CD8-positive, alpha-beta memory T cell (primary cell): ENCODE data around the gene CAMK1D. TPM values are rescaled to one million over a fixed set of nuclear protein-coding genes. Genes with fewer than 3 reads are reported as not detected.

Experiments
- CTCF ChIA-PET: fragments of 350-600 bp; sonication (Branson Sonifier 250); formaldehyde crosslinking; loops from one replicate; lab custom pipeline; 2021; ENCODE audit warnings: antibody characterized with exemption; lab: Charles Lee
- POLR2A ChIA-PET: fragments of 350-600 bp; sonication (Branson Sonifier 250); formaldehyde crosslinking; loops from one replicate; lab custom pipeline; 2021; ENCODE audit warnings: antibody characterized with exemption; lab: Charles Lee
- DNase-seq, 5 donors: peaks; one replicate each; pipeline versions ENCODE4 v3.0.0 to v3.0.0-alpha.2; 2020 to 2022; ENCODE audit warnings: mixed read lengths in 1 of 5
- H3K27ac ChIP-seq: one replicate; pipeline ENCODE4 v1.7.0; 2013; ENCODE audit warnings: low read depth, mild to moderate bottlenecking, low read length, moderate library complexity
- H3K27me3 ChIP-seq: 2 replicates; pipeline ENCODE4 v1.7.0; 2013; ENCODE audit warnings: low read length, mild to moderate bottlenecking; ENCODE audit not compliant: insufficient read depth, poor library complexity, severe bottlenecking
- H3K36me3 ChIP-seq: 2 replicates; pipeline ENCODE4 v1.7.0; 2013; ENCODE audit warnings: mild to moderate bottlenecking, low read length, moderate library complexity; ENCODE audit not compliant: insufficient read depth
- H3K4me1 ChIP-seq: 2 replicates; pipeline ENCODE4 v1.7.0; 2013; ENCODE audit warnings: mild to moderate bottlenecking, low read length, moderate library complexity; ENCODE audit not compliant: insufficient read depth
- H3K4me3 ChIP-seq: 2 replicates; pipeline ENCODE4 v1.7.0; 2013; ENCODE audit warnings: mild to moderate bottlenecking, low read length
- H3K9me3 ChIP-seq: 2 replicates; pipeline ENCODE4 v1.7.0; 2013; ENCODE audit warnings: mild to moderate bottlenecking, low read length
- H3K27ac Mint-ChIP-seq, 8 donors: one replicate each; pipeline ENCODE4 v1.8.0; 2020 to 2021; ENCODE audit warnings: mixed read lengths in 8 of 8, mild to moderate bottlenecking in 6 of 8, inconsistent platforms in 3 of 8, moderate library complexity in 3 of 8
- H3K27me3 Mint-ChIP-seq, 2 donors: one replicate each; pipeline ENCODE4 v1.8.0; 2020 to 2021; ENCODE audit warnings: mixed read lengths in 2 of 2, mild to moderate bottlenecking in 1 of 2, moderate library complexity in 1 of 2
- H3K36me3 Mint-ChIP-seq, 3 donors: one replicate each; pipeline ENCODE4 v1.8.0; 2020 to 2021; ENCODE audit warnings: mixed read lengths in 3 of 3, inconsistent platforms in 1 of 3, mild to moderate bottlenecking in 1 of 3
- H3K4me1 Mint-ChIP-seq, 3 donors: one replicate each; pipeline ENCODE4 v1.8.0; 2020 to 2021; ENCODE audit warnings: mixed read lengths in 3 of 3, inconsistent platforms in 1 of 3, mild to moderate bottlenecking in 1 of 3
- H3K4me3 Mint-ChIP-seq, 7 donors: one replicate each; pipeline ENCODE4 v1.8.0; 2020 to 2021; ENCODE audit warnings: mixed read lengths in 7 of 7, mild to moderate bottlenecking in 6 of 7, moderate library complexity in 4 of 7, inconsistent platforms in 2 of 7
- H3K9me3 Mint-ChIP-seq, 5 donors: one replicate each; pipeline ENCODE4 v1.8.0; 2020 to 2022; ENCODE audit warnings: mixed read lengths in 5 of 5, mild to moderate bottlenecking in 3 of 5, moderate library complexity in 2 of 5, inconsistent platforms in 1 of 5
- polyA plus RNA-seq: library from polyadenylated mRNA; unstranded; fragments of 300-500 nt; fragmentation: Illumina TruSeq; gene quantifications from one replicate; pipeline ENCODE4 v1.2.3, GENCODE V29; 2021
- total RNA-seq, 2 experiments: library from RNA; stranded (reverse); gene quantifications; one replicate each; pipeline ENCODE4 v1.2.3, GENCODE V29; 2021

The CAMK1D gene
- total and polyA plus RNA-seq, 3 experiments from 2014 or later: 8.9 to 15.1 (median 10.0) TPM

- no peaks in the 10 kb centered on the region for H3K9me3 ChIP-seq
- ChIA-PET POLR2A (no interaction called here), CTCF (interaction anchor here (0.6 to 1.0 kb wide), 2 partner anchors 9 to 11 kb away, joined by 3 read pairs; no protein-coding TSS in a partner anchor)
- no peaks in the 10 kb centered on the region for H3K27me3 Mint-ChIP-seq
- H3K27ac Mint-ChIP-seq: peak overlapping the region in 2 of 8 donors; percentile 47 to 51
- no peak overlapping the region for H3K27ac ChIP-seq
- no peaks in the 10 kb centered on the region for H3K36me3 ChIP-seq
- H3K4me1 Mint-ChIP-seq: peaks cover 4 to 5% (median 5%) of the 10 kb centered on the region in 3 donors
- no peak overlapping the region for H3K4me3 Mint-ChIP-seq
- H3K4me3 ChIP-seq: no peak overlapping the region
- H3K27me3 ChIP-seq: no peaks in the 10 kb centered on the region
- H3K4me1 ChIP-seq: no peaks in the 10 kb centered on the region
- no peak for DNase-seq
- peaks cover 0 to 4% (median 2%) of the 10 kb centered on the region in 3 donors for H3K36me3 Mint-ChIP-seq
- H3K9me3 Mint-ChIP-seq: no peaks in the 10 kb centered on the region
These were observed 350.6 kb downstream of the CAMK1D start for GRCh38 chr10:12699781-12700556.

GRCh38 chr10:12700557-12700874 is 351.2 kb downstream of the CAMK1D start:
- Histone ChIP-seq H3K36me3 (no peaks in the 10 kb centered on the region), H3K9me3 (no peaks in the 10 kb centered on the region), H3K4me1 (no peaks in the 10 kb centered on the region), H3K27ac (no peak overlapping the region), H3K27me3 (no peaks in the 10 kb centered on the region), H3K4me3 (no peak overlapping the region)
- no peak overlapping the region for H3K4me3 Mint-ChIP-seq
- no peak overlapping the region for H3K27ac Mint-ChIP-seq
- H3K4me1 Mint-ChIP-seq: peaks cover 4 to 5% (median 5%) of the 10 kb centered on the region in 3 donors
- ChIA-PET POLR2A (no interaction called here), CTCF (interaction anchor here (0.6 to 1.0 kb wide), 2 partner anchors 8 to 10 kb away, joined by 3 read pairs; no protein-coding TSS in a partner anchor)
- peaks cover 0 to 4% (median 2%) of the 10 kb centered on the region in 3 donors for H3K36me3 Mint-ChIP-seq
- no peaks in the 10 kb centered on the region for H3K27me3 Mint-ChIP-seq
- no peak for DNase-seq
- H3K9me3 Mint-ChIP-seq: no peaks in the 10 kb centered on the region

GRCh38 chr10:12701696-12702095 is 352.3 kb downstream of the CAMK1D start:
- no peaks in the 10 kb centered on the region for H3K4me1 ChIP-seq
- Mint-ChIP-seq H3K9me3 (no peaks in the 10 kb centered on the region), H3K27ac (no peak overlapping the region), H3K4me1 (peaks cover 4 to 5% (median 5%) of the 10 kb centered on the region in 3 donors), H3K36me3 (peaks cover 0 to 4% (median 2%) of the 10 kb centered on the region in 3 donors), H3K27me3 (no peaks in the 10 kb centered on the region), H3K4me3 (no peak overlapping the region)
- ChIA-PET CTCF (interaction anchor here (1.2 to 1.9 kb wide), 2 partner anchors 9 to 10 kb away, joined by 4 to 5 read pairs; no protein-coding TSS in a partner anchor), POLR2A (no interaction called here)
- H3K36me3 ChIP-seq: no peaks in the 10 kb centered on the region
- no peak for DNase-seq
- H3K27me3 ChIP-seq: no peaks in the 10 kb centered on the region
- no peaks in the 10 kb centered on the region for H3K9me3 ChIP-seq
- no peak overlapping the region for H3K4me3 ChIP-seq
- no peak overlapping the region for H3K27ac ChIP-seq

DNA sequence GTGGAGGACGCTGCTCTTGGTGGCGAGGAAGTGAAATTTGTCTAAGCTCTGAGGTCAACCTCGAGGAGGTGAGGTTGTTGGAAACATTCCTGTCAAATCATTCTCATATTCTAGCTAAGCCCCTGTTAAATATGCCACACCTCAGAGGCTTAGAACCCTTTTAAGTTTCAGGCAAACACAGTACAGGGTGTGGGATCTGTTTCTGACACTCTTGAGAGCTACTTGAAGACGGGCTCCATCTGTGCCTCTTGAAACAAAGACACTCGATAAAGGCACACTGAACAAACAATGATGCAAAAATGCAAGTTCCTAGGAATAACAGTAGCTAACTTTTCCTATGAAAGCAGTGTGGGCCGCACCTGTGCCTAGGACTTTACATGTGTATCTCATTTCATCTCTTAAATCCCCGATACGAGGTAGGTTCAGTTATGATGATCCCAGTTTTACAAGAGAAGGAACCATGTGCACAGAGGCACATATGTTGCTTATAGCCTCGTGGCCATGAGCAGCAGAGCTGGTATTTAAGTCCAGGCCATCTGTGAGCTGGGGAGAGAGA is 352.9 kb downstream of the CAMK1D start:
- Mint-ChIP-seq H3K4me3 (no peak overlapping the region), H3K27me3 (no peaks in the 10 kb centered on the region), H3K36me3 (peaks cover 0 to 4% (median 2%) of the 10 kb centered on the region in 3 donors), H3K4me1 (peaks cover 4 to 5% (median 5%) of the 10 kb centered on the region in 3 donors), H3K9me3 (no peaks in the 10 kb centered on the region), H3K27ac (peak overlapping the region in 1 of 8 donors; percentile 71)
- Histone ChIP-seq H3K27me3 (no peaks in the 10 kb centered on the region), H3K4me1 (no peaks in the 10 kb centered on the region), H3K4me3 (no peak overlapping the region), H3K27ac (no peak overlapping the region), H3K36me3 (no peaks in the 10 kb centered on the region), H3K9me3 (no peaks in the 10 kb centered on the region)
- POLR2A ChIA-PET: interaction anchor here (0.6 kb wide), 1 partner anchor 474 kb away, joined by 3 read pairs; no protein-coding TSS in a partner anchor
- DNase-seq: no peak
- CTCF ChIA-PET: interaction anchor here (1.2 to 1.9 kb wide), 2 partner anchors 8 to 10 kb away, joined by 4 to 5 read pairs; no protein-coding TSS in a partner anchor

- Mint-ChIP-seq H3K4me1 (peaks cover 4 to 5% (median 5%) of the 10 kb centered on the region in 3 donors), H3K36me3 (peaks cover 0 to 2% (median 2%) of the 10 kb centered on the region in 3 donors), H3K27me3 (no peaks in the 10 kb centered on the region), H3K9me3 (no peaks in the 10 kb centered on the region), H3K27ac (no peak overlapping the region), H3K4me3 (no peak overlapping the region)
- ChIA-PET POLR2A (no interaction called here), CTCF (interaction anchor here (1.1 to 1.9 kb wide), 2 partner anchors 9 to 439 kb away, joined by 5 to 6 read pairs; no protein-coding TSS in a partner anchor)
- no peaks in the 10 kb centered on the region for H3K27me3 ChIP-seq
- DNase-seq: no peak
- H3K36me3 ChIP-seq: no peaks in the 10 kb centered on the region
- no peak overlapping the region for H3K4me3 ChIP-seq
- H3K9me3 ChIP-seq: no peaks in the 10 kb centered on the region
- no peaks in the 10 kb centered on the region for H3K4me1 ChIP-seq
- H3K27ac ChIP-seq: no peak overlapping the region
These were observed 353.8 kb downstream of the CAMK1D start for GRCh38 chr10:12703126-12703525.

GRCh38 chr10:12703813-12704212 is 354.5 kb downstream of the CAMK1D start:
- Mint-ChIP-seq H3K4me1 (peaks cover 4 to 5% (median 5%) of the 10 kb centered on the region in 3 donors), H3K27me3 (peaks cover 0 to 1% of the 10 kb centered on the region in 2 donors), H3K27ac (no peak overlapping the region), H3K9me3 (no peaks in the 10 kb centered on the region), H3K4me3 (no peak overlapping the region), H3K36me3 (peaks cover 0 to 2% (median 2%) of the 10 kb centered on the region in 3 donors)
- Histone ChIP-seq H3K9me3 (no peaks in the 10 kb centered on the region), H3K4me3 (no peak overlapping the region), H3K27me3 (no peaks in the 10 kb centered on the region), H3K36me3 (no peaks in the 10 kb centered on the region), H3K4me1 (no peaks in the 10 kb centered on the region), H3K27ac (no peak overlapping the region)
- ChIA-PET POLR2A (no interaction called here), CTCF (interaction anchor here (1.1 to 1.2 kb wide), 2 partner anchors 11 to 439 kb away, joined by 3 to 6 read pairs; no protein-coding TSS in a partner anchor)
- DNase-seq: no peak

- no peaks in the 10 kb centered on the region for H3K9me3 Mint-ChIP-seq
- Histone ChIP-seq H3K4me3 (no peak overlapping the region), H3K27ac (no peak overlapping the region), H3K9me3 (no peaks in the 10 kb centered on the region), H3K4me1 (no peaks in the 10 kb centered on the region), H3K36me3 (no peaks in the 10 kb centered on the region), H3K27me3 (no peaks in the 10 kb centered on the region)
- ChIA-PET POLR2A (no interaction called here), CTCF (interaction anchor here (1.1 to 1.2 kb wide), 2 partner anchors 11 to 440 kb away, joined by 3 to 6 read pairs; no protein-coding TSS in a partner anchor)
- peaks cover 0 to 4% (median 2%) of the 10 kb centered on the region in 3 donors for H3K4me1 Mint-ChIP-seq
- H3K36me3 Mint-ChIP-seq: peaks cover 0 to 2% (median 0%) of the 10 kb centered on the region in 3 donors
- H3K27me3 Mint-ChIP-seq: peaks cover 0 to 1% of the 10 kb centered on the region in 2 donors
- peak overlapping the region in 1 of 8 donors; percentile 73 for H3K27ac Mint-ChIP-seq
- no peak for DNase-seq
- no peak overlapping the region for H3K4me3 Mint-ChIP-seq
These were observed 355.1 kb downstream of the CAMK1D start for GRCh38 chr10:12704488-12704887.
